Retina (tissue), 1 donor: Measurements from ENCODE around the gene MADD.

ENCODE experiments used
- DNase-seq: peaks from one replicate; pipeline ENCODE4 v3.0.0-alpha.2; 2016

MADD gene

DNA sequence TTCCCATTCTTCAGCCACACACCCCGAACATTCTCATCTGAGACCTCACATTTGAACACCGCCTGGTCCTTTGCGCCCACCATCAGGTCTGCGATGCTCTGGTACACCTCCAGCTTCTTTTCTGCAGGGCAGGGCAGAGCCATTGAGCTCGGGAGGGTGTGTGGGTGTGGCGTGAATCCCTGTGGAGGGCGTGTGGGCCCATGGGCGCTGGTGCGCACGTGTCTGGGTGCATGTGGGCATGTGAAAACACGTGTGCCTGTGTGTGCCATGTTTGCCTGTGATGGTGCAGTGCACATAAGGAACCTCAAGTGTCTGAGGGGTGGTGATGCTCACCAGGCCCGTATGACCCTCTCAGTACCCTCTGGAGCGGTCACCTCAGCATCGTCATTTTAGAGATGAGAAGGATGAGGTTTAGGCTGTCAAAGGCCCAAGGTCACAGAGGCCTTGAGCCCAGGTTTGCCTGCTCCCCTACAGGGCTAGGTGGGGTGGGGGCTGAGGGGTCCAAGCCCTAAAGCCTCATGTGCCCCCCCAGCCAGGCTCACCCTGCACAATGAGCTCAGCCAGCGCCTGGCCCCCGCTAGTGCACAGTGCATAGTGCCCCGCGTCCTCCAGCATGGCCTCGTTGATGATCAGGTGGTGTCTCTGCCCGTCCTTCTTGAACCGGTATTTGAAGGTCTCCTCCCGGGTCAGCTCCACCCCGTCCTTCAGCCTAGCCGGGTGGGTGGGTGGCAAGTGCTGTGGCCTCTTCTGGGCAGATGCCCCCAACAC, 72.3 kb downstream of the MADD start:
- no peak for DNase-seq

DNA sequence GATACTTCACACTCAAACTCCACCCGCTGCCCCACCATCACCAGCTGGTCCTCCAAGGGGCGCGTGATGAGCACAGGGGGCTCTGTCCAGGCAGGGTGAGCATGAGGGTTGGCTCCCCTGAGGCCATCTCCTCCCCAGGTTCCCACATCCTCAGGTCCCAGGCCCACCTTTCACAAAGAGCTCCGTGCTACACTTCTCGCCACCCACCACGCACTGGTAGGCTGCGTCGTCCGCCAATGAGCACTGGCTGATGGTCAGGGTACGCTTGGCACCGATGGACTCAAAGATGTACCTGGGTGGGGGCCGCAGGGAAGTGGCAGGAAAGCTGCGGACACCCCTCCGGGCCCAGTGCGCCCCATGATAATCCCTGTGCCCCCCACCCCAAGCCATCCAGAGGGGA, 72.9 kb downstream of the MADD start:
- no peak for DNase-seq

DNA sequence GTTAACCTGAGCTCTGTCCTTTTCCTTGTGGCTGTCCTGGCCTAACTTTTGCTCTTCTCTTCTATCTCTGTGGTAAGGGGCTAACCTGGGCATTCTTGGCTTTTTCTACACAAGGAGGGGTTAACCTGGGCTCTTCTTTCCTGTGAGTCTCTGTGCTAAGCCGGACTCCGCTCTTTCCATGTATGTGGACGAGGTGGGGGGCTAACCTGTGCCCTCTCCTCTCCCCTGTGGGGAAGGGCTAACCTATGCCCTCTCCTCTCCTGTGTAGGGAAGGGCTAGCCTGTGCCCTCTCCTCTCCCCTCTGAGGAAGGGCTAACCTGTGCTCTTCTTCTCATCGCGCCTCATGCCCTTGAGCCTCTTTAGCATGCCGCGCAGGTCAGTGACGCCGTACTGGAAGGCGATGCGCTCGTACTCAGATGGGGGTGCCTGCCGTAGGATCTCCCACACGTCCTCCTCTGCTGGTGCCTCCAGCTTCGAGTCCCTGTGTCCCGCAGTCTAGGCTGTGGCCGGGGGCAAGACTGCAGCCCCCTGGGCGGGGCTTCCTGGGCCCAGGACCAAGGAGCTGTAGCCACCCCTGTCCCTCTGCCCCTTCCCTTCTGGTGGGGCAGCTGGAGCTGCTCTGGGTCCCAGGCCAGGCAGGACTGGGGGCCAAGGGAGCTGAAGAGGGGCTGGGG, 76.1 kb downstream of the MADD start:
- no peak for DNase-seq

DNA sequence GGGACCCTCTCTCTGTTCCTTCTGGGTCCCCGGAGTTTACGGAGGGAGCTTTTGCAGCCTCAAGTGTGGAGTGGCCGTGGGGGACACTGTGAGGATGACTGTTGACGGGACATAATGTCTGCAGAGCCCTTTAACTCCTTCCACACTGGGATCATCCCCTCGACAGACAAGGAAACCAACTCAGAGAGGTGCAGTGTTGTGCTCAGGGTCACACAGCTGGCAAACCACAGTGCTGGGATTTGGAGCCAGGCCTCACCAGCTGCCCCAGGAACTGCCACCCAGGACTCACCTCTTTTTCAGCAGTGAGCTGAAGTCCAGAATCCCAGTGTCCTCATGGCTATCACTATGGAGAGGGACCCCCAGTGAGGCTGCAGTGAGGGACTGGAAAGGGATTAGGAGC, 77.2 kb downstream of the MADD start:
- no peak for DNase-seq

GRCh38 chr11:47348131-47348802, 78.3 kb downstream of the MADD start:
- DNase-seq = no peak

DNA sequence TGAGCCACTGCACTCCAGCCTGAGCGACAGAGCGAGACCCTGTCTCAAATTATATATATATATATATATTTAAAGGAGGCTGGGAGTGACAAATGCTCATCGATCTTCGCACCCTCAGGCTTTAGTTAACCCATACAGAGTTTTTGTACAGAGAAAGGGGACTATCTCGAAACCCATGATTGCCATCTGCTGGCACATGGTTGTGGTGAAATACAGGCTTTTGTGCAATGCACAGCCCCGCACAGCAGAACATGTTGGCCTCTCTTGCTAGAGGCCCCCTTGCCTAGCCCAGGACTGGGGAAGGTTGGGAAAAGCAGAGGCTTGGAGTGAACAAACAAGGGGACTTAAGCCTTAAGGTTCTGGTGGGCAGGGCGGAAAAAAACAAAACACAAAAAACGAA, 78.9 kb downstream of the MADD start:
- no peak for DNase-seq

- no peak for DNase-seq
These were observed 79.7 kb downstream of the MADD start for GRCh38 chr11:47349521-47350095.

GRCh38 chr11:47350315-47350714, 80.4 kb downstream of the MADD start:
- DNase-seq = no peak

DNA sequence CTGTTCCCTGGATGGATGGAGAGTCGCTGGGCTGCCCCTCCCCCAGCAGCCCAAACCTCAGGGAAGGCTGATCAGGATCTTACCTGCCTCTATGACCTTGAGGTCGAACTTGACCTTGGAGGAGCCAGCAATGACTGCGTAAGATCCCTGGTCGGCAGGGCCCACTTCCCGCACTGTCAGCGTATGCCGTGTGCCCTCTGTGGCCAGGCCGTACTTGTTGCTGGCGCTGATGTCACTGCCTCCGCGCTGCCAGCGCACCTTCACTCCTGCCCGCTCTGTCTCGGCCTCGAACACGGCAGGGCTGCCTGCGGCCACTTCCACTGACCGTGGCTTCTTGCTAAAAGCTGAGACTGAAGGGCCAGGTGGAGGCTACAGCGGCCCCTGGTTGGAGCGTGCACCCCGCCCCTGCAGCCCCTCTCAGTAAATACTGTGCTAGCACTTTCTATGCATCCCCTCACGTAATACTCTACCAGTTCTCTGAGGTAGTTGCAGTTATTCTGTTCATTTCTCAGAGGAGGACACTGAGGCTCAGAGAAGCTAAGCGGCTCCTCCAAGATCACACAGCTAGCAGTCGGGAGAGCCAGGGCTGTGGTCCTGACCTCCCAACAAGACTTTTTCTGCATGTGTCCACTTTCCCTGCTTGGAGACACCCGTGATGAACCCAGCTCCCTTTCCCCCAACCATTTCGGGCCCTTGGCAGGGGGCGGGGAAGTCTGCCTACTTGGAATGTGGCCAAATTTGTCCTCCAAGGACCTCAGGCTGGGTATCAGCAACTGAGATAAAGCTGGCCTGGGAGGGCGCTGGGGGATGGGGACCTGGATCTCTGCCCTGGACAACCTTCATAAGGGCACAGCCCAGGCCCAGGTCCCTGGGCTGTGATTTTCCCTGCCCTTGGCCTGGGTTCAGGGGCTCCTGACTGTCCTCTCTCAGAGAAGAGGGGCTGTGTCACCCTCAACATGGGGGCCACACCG, 81.5 kb downstream of the MADD start:
- DNase-seq = no peak

GRCh38 chr11:47352556-47352955, 82.6 kb downstream of the MADD start, which contains the start of gene MYBPC3:
TSS of gene MYBPC3 (minus strand) at chr11:47352702. CDS start at chr11:47352647, 55 bp downstream.
- DNase-seq = no peak

- no peak for DNase-seq
These were observed 84.2 kb downstream of the MADD start for GRCh38 chr11:47353978-47354774.

- no peak for DNase-seq
These were observed 85.0 kb downstream of the MADD start for GRCh38 chr11:47354913-47355282.

DNA sequence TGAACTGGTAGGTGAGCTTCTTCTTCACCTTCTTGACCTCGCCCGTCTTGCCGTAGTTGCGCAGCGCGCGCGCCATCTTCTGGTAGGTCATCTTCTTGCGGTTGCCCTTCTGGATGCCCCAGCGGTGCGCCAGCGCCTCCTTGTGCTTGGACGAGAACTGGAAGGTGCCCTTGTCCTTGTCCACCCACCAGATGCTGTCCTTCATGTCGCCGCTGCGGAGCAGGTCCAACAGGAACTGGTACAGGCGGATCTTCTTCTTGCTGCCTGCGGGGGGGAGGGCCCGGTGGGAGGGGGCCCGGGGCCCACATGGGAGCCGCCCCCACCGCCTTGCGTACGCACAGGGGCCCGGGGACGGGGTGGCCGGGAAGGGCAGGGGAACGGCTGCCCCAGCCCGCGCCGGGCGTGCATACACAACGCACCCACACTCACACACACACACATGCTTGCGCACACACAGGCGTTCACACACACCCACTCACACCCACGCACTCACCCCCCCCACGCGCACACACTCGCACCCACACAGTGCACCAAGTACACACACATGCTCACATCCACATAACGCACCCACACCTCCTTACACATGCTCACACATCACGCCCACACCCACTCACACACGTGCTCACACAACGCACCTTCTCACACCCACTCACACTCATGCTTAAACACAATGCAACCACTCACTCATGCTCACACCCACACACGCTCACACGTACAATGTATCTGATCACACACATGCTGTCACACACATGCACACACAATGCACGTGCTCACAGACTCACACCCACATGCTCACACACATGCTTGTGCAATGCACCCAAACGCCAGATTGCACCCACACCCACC, 85.6 kb downstream of the MADD start:
- DNase-seq = peak; percentile 90

- no peak for DNase-seq
These were observed 86.4 kb downstream of the MADD start for GRCh38 chr11:47356129-47356997.

- no peak for DNase-seq
These were observed 87.0 kb downstream of the MADD start for GRCh38 chr11:47356998-47357329.

GRCh38 chr11:47357985-47358730, 88.2 kb downstream of the MADD start:
- no peak for DNase-seq

DNA sequence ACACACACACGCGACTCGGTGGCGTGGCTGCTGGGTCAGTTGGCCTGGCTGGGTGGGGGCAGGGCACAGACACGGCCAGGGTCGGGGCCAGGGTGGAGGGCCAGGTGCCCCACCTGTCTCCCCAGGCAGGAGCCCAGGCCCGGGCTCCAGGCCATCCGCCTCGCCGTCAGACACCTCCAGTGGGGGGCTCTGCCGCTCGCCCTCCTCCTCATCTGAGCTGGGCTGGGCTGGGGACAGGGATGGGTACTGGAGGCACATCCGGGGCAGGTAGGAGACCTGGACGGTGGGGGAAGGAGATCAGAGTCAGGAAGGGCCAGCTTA, 88.8 kb downstream of the MADD start:
- DNase-seq = no peak

DNA sequence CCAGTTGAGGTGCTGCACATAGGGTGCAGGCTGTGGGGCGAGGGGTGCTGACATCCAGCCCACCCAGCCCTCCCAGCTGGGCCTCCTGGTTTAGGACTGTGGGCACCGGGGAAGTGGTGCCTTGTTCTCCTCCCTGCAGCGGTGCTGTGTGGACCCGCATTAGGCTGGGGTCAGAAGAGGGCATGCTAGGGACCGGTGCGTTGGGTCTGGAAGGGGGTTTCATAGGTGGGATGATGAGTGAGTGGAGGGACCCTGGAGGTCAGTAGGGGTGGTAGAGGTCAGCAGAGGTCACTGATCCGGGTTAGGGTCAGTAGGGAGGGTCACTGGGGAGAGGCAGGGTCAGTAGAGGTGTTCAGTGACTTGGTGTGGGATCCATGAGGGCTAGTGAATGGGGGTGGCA, 89.2 kb downstream of the MADD start:
- DNase-seq = no peak

- no peak for DNase-seq
These were observed 89.7 kb downstream of the MADD start for GRCh38 chr11:47359586-47359985.
